Measurements from ENCODE around the gene EFCC1.

The EFCC1 gene

GRCh38 chr3:129058441-129059200, 57.5 kb downstream of the EFCC1 start:
- no peak for TF ChIP-seq CTCF (IDR thresholded peaks at IDR 0.05; ENCODE audit: low read depth, low read length, missing control alignments)
- DNase-seq (ENCODE audit: extremely low read depth, low read depth) = no peak
- no peak overlapping the region for H3K4me3 ChIP-seq (replicated peaks; ENCODE audit: low read depth, low read length)

GRCh38 chr3:129059311-129059958, 58.3 kb downstream of the EFCC1 start:
- no peak overlapping the region for H3K4me3 ChIP-seq (replicated peaks; ENCODE audit: low read depth, low read length)
- DNase-seq (ENCODE audit: extremely low read depth, low read depth) = no peak
- no peak for TF ChIP-seq CTCF (IDR thresholded peaks at IDR 0.05; ENCODE audit: low read depth, low read length, missing control alignments)

GRCh38 chr3:129060276-129061022, 59.3 kb downstream of the EFCC1 start, which contains the start of gene GP9:
TSS of gene GP9 (plus strand) at chr3:129060779. CDS start at chr3:129061740, 961 bp downstream.
- no peak for TF ChIP-seq CTCF (IDR thresholded peaks at IDR 0.05; ENCODE audit: low read depth, low read length, missing control alignments)
- no peak for DNase-seq (ENCODE audit: extremely low read depth, low read depth)
- H3K4me3 ChIP-seq (replicated peaks; ENCODE audit: low read depth, low read length) = no peak within 1 kb of the TSS

GRCh38 chr3:129061023-129061887, 60.2 kb downstream of the EFCC1 start:
- H3K4me3 ChIP-seq (replicated peaks; ENCODE audit: low read depth, low read length) = no peak overlapping the region
- DNase-seq (ENCODE audit: extremely low read depth, low read depth) = no peak
- no peak for TF ChIP-seq CTCF (IDR thresholded peaks at IDR 0.05; ENCODE audit: low read depth, low read length, missing control alignments)

- H3K4me3 ChIP-seq (replicated peaks; ENCODE audit: low read depth, low read length) = no peak overlapping the region
- no peak for DNase-seq (ENCODE audit: extremely low read depth, low read depth)
- TF ChIP-seq CTCF (IDR thresholded peaks at IDR 0.05; ENCODE audit: low read depth, low read length, missing control alignments) = no peak
These were observed 61.1 kb downstream of the EFCC1 start for GRCh38 chr3:129061888-129062834.

Measured in HFF-Myc (cell line).